HG02885 (cell line): ENCODE results near the gene SH3RF3.
A peak's percentile ranks its signal among the peaks of the same experiment; 100 is the strongest.

ENCODE experiments used
- ATAC-seq: cut with Tn5 transposase; IDR thresholded peaks from one replicate; pipeline ENCODE4 v1.9.1; 2021; ENCODE audit warnings: mild to moderate bottlenecking; ENCODE audit not compliant: unreplicated experiment, poor library complexity

Gene SH3RF3

DNA sequence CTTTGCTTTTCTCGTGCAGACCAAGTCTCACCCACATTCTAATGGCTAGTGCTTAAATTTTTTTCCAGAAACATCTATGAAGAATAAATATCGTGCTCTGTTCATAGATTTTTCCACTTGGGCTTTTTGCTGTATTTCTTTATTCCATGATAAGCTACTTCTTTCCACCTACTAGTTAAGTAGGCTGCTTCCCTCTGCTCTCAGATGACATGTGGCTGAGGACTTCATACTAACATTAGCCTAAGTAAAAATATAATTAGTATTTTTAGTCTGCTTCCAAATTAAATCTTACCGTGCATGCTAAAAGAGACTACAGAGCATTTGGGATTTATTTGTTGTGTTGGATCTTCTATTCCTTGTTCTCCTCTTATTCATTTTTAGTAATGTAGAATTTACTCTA, 102.4 kb downstream of the SH3RF3 start:
- ATAC-seq: no peak

DNA sequence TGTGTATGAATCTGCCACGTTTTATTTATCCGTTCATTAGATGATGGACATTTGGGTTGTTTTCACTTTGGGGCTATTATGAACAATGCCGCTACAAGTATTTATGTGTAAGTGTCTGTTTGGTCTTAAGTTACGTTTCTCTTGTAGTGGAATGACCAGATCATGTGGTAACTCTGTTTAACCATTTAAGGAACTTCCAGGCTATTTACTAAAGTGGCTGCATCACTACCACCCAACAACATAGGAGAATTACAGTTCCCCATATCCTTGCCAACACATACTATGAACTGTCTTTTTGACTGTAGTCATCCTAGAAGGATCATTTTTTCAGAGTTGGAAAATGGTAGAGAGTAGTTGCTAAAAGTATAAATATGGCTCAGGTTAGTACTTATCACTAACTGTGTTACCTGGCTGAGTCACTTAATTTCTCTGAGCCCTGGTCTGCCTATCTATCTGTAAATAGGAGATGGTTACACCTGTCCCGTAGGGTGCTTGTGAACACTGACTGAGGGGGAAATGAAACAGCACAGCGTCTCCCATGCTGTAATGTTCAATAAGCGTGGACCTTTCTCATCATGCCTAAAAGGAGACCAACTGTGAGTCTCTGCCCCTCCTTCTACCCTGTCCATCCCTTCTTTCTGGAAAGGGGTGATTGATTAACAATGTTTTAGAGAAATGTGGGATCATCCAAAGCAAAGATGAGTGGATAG, 103.1 kb downstream of the SH3RF3 start:
- ATAC-seq: no peak

DNA sequence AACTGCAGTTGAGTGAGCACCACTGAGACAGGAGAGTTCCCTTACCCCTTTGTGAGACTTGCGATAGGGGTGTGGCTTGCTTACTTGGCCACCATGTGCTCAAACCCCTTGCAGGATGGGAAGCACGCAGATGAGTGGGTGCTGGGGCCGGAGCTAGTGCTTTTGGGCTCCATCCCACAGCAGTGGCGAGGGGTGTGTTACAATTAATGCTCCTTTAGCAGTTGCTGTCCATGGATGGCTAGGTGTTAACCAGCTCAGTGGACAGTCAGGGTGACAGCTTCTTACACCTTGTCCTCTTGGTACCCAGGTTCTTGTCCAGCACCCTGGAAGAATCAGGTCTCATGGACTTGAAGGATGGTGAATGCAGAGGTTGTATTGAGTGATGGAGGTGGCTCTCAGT, 103.9 kb downstream of the SH3RF3 start:
- no peak for ATAC-seq

- ATAC-seq: no peak
Observed at GRCh38 chr2:109233643-109234042, 104.6 kb downstream of the SH3RF3 start.

DNA sequence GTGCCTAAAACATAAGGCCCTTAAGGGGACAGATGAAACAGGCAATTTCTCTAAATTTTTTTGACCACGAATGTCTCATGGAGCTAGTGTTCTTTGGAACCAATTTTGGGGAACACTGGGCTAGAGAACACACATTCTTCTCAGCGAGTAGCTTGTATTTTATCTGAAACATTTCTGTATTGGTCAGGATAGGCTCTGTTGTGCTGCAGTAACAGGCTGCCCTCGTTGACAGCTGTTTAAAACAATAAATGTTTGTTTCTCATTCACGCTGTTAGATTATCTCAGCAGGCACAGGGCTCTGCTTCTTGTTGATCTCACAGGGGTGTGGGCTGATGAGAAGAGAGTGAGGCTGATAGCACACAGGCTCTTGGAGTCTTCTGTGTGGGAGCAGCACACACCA, 105.3 kb downstream of the SH3RF3 start:
- no peak for ATAC-seq

DNA sequence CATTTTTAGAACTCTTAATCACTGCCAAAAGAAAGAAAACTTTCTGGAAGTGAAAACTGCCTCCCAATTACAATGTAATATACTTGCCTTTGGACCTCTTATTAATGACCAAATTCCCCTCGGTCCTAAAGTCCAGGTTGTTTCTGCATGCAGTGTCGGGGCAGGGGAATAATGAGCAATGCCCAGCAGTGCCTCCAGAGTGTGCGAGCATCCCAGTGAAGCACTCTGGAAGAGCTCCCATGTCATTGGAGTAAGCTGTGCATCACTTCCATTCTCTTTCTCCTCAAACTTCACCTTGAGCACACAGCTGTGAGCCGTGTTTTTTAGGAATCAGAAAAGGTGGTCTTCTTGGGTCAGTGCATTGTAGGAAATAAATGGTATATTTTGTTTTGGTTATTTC, 107.1 kb downstream of the SH3RF3 start:
- ATAC-seq: no peak

DNA sequence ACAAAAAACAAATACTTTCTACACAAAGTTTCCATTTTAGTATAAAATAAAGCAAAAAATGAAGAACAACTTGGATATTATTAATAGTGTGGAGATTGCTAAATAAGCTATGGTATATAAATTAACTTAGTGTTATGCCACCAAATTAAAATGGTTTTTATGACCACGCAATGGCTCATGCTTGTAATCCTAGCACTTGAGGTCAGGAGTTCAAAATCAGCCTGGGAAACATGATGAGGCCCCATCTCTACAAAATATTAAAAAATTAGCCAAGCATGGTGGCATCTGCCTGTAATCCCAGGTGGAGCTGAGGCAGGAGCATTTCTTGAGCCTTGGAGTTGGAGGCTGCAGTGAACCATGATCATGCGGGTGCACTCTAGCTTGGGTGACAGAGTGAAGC, 108.8 kb downstream of the SH3RF3 start:
- ATAC-seq: no peak

DNA sequence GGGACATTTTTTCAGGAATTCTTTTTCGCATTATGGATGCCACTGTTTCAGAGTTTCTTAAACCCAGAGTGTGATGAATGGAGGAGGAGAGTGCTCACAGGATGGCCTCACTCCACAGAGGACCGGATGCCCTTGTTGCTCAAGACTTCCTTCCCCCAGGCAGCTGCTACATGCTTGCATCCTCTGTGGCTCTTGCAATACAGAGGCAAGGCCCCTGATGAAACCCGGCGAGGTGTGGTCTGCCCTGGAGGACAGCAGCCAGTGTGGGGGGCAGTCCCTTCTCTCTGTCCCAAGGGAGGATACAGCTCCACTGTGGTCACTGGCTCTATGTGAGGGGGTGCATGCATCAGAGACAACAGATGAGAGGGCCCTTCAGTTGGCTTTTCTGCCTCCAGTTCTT, 109.6 kb downstream of the SH3RF3 start:
- ATAC-seq: peak; percentile 93

- no peak for ATAC-seq
Observed at GRCh38 chr2:109239720-109240119, 110.7 kb downstream of the SH3RF3 start.

GRCh38 chr2:109242210-109242653, 113.2 kb downstream of the SH3RF3 start:
- ATAC-seq: no peak

DNA sequence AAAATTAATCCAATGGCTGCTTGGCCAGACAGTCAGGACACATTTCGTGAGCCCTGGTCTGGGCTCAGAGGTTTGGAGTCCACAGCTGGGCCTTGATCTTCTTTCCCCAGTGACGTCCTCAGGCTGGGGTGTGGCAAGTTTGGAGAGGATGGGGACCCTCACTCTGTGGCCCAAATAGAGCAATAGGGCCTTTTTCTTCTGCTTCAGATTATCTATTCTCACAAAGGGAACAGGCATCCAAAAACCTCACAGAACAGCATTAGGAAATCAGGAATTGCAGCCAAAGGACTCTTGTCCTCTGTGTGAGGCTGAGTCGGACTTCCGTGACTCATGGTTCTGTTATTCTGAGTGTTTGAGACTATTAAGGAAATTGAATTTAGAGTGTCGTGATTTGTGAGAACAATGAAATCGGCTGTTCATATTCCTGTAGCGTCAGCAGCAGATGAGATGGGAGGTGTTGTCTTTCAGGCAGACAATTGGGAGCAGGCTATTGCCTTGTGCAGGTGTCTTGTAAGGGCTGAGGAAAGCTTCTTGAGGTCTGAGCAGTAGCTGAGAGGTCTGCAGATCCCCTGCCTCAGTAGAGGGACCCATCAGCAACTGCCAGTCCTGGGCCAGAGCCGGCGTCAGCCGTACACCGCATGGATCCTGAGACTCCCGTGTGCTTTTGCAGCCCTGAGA, 113.8 kb downstream of the SH3RF3 start:
- ATAC-seq: no peak

DNA sequence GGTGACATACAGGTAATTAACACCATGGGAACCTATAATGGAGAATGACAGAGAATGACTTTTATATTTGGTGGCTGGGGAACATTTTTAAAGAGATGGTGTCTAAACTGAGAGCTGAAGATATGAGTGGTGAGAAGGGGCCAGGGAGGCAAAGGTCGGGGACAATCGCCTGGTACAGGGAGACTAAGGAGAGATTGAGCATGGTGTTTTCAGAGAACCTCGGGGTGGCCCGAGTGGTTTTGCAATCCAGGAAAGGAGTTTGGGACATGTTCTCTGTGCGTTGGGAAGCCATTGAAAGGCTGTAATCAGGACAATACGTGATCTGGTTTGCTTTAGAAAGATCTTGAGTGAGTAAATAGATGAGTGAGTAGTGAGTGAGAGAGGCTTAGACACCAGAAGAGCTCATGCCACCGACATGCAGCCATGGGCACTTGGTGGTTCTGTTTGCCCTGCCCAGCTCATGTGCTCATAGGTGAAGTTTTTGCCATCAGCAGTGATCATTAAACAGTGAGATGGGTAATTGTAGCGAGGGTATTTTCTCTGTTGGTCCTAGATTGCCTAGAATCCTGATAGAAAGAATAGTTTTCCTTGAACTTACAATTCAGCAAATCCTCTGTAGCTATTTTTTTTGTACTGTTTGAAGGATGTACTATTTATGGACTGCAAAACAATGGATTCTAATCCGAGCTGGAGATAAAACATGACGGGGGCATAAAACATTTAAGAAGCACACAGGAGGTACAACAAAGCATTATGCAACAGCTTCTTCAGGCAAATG, 114.7 kb downstream of the SH3RF3 start:
- no peak for ATAC-seq

- ATAC-seq: no peak
Observed at GRCh38 chr2:109244304-109244582, 115.2 kb downstream of the SH3RF3 start.

DNA sequence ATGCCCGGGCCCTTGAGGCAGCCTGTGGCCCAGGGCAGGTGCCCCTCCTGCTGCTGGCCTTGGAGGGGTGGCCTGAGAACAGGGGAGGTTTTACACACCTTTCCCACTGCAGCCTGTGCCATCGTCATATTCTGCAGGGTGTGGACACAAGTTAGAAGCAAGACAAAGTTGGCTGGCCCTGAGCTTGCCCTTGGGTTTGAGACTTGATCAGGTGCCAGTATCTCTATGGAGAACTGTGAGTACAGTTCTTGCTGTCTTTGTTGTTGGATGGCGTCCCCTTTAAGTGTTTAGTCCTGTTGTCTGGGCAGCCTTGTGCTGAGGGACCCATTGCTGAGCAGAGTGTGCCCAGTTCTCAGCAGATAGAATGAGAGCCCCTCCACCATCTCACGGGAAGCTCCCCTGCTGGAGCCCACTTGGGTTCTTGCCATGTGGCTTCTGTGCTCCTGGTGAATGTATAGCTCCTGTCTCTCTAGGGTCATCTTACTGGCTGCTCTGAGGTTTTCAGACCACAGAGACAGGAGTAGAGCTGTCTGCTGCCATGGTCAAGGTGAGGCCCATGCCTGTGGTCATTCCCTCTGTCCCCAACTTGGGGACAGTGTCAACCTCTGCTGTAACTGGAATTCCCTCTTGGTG, 115.9 kb downstream of the SH3RF3 start:
- ATAC-seq: no peak

- no peak for ATAC-seq
Observed at GRCh38 chr2:109246176-109246575, 117.2 kb downstream of the SH3RF3 start.

DNA sequence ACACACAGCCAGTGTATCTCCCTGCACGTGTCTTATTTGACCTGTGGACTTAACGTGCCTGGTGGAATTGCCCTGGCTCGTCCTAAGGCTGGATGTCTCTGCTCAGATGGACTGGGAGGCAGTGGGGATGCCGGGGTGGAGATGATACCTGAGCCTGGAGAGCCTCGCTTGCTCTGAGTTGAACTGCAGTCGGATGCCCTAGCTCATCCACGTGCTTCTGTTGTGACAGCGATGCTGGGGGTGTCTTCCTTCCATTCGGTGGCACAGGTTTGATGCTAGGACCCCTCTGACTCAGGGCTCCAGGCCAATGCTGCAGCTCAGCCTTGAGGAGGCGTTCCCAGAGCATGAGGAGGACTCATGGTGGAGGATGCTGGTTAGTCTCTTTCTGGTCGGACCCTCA, 117.6 kb downstream of the SH3RF3 start:
- ATAC-seq: no peak

DNA sequence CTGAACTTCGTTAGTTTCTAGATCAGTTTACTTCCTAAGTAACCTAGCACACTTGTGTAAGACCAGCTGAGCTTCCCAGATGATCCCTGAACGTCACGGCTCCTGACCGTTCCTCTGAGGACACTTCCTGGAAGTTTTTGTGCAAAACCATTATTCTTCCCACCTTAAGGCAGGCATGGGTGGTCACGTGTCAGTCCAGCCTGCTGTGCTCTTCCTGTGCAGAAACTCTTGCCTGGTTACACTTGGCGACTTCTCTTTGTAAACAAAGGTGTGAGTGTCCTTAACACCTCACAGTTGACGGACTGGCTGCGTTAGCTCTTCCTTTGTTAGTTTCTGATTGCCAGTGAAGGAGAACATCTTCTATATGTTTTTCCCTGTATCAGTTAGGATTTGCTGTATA, 118.3 kb downstream of the SH3RF3 start:
- ATAC-seq: no peak

DNA sequence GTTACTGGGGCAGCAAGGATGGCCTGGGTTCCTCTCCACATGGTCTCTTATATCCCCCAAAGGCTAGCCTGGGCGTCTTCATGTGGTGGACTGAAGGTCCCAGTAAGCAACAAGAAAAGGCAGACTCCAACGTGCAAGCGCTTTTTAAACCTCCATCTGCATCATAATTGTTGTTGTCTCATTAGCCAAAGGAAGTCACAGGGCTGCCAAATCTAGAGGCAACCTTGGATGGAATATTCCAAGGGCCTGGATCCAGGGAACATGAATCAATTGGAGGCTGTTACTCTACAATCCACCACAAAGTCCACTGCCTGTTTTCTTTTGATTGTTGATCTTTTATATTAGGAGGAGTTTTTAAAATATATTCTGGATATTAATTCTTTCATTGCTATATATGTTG, 118.8 kb downstream of the SH3RF3 start:
- ATAC-seq: no peak

DNA sequence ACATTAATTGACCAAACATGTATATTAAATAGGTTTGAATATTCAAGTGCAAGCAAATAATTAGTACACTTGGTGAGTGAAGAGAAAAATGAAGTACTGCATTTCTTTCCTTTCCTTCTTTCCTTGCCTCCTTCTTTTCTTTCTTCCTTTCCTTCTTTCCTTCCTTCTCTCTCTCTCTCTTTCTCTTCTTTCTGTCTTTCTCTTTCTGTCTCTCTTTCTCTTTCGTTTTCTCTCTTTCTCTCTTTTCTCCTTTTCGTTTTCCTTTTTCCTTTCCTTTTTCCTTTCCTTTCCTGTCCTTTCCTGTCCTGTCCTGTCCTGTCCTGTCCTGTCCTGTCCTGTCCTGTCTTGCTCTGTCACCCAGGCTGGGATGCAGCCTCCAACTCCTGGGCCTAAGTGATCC, 119.6 kb downstream of the SH3RF3 start:
- no peak for ATAC-seq

DNA sequence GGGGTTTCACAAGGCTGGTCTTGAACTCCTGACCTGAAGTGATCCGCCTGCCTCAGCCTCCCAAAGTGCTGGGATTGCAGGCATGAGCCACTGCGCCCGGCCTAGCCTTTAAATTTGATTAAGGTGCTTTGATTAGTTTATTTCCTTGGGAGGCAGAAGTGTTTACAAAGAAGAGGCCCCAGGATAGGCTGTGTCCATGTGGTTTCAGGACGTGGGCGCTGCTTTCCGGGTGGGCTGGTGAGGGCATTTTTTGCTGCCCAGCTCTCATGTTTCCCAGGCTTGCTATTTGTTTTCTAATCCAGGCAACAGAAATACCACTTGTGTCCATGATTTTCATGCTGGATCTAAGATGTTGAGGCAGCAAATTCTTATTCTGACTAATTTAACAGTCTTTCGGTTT, 124.2 kb downstream of the SH3RF3 start:
- ATAC-seq: no peak
